ENCODE measurements around the gene TBC1D5.

TBC1D5 gene

DNA sequence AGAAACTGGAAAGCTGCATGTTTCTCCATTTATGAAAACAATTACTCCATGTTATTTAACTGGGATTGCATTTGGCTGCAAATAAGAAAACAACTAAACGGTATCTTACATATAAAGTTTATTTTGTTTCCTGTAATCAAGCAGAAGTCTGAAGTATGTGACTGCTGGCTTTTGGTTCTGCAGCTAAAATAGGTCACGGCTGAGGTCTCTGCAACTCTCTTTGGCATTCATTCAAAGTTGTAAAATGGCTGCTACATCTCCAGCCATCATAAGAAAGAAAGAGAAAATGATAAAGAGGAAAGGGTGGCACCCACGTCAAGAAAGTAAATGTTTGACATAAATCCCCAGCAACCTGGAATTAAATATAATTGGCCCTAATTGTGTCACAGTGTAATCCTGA is 406.1 kb downstream of the TBC1D5 start:
- DNase-seq = no peak

DNA sequence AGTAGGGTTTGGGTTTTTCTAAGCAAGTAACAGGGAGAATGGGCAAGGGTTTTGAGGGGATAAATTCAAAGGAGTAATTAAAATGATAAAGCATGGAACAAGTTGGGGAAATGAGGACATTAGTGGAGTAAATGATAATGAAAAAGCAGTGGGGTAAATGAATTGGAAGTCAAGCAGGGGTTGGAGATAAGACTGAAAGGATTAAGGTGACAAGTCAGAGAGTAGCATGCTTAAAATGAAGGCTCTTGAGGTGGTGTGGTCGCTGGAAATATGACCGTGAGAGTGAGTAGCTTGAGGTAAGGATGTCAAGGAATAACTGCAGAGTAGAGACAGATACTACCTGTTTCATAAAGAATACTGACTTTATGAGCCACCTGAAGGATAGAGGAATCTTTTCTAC is 408.5 kb downstream of the TBC1D5 start:
- no peak for DNase-seq

DNA sequence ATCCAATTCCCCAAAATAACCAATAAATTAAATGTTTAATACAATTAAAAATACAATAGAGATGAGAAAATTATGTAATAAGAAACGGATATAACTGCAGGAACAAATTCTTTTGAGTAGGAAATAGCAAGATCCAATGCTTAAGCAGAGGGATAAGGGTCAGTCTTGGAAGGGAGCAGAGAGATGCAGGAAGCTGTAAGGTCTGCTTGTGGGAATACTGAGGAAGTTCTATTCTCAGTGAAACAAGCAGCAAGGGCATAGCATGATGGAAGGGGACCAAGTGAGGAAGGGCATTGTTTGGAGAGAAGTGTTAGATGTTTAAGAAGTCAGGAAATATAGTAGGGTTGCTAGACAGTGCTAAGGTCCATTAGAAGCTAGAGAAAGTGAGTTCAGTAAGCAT is 409.0 kb downstream of the TBC1D5 start:
- DNase-seq = no peak

DNA sequence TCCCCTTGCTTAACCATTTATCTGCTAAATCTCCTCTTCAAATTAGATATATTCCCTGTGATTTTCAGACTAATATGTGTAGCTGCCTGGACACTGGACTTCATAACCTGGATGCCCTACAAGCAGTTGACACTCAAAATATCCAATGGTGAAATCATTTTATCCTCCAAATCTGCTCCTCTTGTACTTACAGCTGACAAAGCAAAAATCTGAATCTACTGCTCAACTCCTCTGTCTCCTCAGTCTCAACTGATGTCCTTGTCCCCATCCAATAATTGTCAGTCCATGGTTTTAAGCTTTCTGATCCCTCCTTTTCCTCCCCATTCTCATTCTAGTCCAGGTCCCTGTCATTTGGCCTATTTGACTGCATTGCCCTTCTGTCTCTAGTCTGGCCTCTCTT is 411.8 kb downstream of the TBC1D5 start:
- DNase-seq = no peak

DNA sequence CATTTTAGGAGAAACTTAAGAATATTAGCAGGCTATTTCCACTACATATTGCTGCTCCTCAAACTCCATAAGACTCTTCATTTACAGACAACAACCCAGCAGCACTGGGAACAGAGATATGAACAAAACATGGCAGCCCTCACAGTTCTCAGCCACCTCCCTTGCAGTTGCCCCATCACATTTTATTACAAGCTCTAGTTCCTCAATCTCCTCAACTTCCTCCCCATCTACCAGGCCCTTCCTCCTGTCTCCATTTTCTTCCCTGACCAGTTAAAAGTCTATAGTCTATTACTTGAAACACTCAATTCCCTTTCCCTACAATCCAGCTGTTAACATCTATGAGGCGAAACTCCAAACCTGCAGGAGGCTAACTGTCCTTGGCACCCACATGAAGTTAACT is 412.5 kb downstream of the TBC1D5 start:
- no peak for DNase-seq

DNA sequence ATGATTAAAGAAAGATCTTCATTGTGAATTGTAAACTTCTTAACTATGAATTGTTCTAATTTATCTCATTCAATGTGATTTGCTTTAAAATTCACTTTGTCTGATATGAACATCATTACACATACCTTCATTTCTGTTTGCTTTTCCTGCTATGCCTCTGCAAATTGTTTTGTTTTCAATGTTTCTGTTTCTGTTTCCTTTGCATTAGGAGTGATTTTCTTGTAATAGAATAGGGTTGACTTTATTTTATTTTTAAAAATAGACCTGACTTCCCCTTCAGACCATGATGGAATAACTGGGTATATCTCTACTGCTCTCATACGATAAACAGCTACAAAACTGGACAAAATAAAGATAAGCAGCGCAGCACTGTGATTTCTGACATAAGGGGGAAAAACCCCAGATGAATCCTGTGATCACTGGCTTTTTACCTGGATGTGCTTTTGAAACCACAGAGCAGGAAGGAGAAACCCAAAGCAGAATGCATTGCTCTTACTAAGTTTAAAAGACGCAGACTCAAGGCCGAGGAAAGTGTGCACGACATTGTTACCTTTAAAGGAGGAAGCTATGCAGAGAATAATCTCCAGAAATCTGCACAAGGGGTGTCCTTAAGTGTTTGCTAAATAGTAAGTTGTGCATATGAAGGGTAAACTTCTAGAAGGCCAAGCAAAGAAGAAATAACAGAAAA is 420.2 kb downstream of the TBC1D5 start:
- DNase-seq = no peak

DNA sequence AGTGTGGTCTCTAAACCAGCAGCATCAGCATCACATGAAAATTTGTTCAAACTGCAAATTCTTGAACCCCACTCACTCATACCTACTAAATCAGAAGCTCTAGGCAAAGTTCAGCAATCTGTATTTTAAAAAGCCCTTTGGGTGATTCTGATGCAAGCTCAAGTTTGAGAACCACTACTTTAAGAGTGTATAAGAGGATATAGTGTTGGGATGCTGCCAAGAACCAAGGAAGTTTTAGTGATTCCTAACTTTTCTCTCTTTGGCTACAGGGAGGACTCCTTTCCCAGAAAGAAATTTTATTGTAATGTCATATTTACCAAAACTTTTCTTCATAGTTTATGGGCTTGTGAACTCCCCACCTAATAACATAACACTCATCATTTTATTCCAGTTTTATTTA is 422.2 kb downstream of the TBC1D5 start:
- no peak for DNase-seq

DNA sequence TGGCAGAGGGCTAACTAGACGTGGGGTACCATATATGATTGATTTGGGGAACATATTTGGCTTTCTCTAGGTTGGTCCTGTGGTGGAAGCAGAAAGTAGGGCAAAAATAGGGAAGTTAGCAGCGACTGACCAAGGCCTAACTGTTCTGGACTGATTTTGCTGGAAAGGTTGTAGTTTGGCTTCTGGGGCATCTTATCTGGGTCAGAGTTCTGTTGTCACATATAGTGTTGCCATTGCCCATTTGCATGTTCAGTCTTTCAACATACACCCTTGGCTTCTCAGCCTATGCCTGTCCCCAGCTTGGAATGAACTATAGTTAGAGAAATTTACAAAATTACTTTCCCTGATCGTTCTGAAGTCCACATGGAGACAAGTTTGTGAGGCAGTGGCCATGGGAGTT is 426.5 kb downstream of the TBC1D5 start:
- DNase-seq = no peak

DNA sequence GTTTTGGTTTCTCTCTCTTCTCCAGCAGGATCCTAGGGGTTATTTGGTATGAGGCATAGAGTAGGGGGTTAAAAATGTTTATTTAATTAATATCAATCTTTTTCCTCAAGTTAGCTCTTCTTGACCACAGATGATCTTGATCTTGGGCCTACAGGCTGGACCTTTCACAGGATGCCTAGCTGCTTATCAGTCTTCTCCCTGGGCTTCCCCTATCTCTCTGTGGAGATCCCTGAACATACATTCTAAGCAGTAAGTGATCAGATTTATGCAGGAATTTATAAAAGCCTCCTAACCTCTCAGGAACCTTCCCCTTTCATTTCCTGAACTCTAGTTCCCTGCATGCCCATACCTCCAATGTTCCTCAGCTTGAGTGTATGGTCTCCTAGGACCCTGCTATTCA is 428.3 kb downstream of the TBC1D5 start:
- DNase-seq = no peak

DNA sequence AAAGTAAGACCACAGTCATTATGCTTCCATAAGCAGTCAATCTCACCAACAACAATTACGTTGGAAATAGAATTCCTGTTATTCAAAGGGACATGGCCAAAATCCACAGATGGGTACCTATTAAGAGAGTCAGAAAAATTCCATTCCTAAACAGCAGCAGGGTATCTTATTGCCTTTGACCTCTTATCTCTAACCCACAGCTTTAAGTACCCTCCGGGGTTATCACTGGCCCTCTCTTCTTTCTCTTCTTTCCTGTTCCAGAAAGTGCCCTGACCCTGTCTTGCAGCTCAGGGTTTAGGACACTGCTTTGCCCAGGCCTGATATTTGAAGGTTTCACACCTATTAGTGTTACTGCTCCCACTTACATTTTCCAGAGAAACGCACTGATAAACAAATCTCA is 428.7 kb downstream of the TBC1D5 start:
- DNase-seq = no peak

DNA sequence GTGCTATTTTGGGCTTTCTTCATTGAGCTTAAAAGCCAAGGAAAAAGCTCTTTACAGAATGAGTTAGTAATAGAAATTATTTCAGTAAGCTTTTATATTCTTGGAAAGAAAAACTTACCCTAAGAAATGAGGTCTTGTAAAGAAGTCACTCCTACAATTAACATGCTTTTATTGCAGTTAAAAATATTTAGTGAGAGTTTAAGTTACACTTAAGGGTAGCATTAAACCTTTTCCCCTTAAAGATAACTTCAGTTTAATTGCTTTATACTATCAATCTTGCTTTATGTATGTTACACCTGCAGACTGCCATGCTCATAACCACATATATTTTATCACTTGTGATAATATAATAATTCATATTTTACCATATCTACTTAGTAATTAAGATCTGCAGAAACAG is 431.4 kb downstream of the TBC1D5 start:
- DNase-seq = no peak

DNA sequence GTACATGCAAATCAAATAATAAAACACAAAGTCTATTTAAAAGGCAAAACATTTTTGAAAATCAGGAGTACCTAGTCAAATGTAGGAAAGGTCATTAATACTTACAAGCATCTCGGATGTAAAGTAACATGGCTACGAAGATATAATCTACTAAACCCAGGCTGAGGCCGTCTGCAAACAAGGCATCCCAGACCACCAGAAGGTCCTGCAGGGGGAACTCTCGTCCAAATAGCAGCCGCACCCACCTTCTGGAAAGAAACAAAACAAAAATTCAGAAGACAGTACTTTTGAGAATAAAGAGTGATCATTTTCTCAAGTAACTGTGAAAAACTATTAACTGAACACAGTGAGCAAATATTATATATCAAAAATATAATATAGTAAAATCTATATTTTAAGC is 434.5 kb downstream of the TBC1D5 start:
- no peak for DNase-seq

DNA sequence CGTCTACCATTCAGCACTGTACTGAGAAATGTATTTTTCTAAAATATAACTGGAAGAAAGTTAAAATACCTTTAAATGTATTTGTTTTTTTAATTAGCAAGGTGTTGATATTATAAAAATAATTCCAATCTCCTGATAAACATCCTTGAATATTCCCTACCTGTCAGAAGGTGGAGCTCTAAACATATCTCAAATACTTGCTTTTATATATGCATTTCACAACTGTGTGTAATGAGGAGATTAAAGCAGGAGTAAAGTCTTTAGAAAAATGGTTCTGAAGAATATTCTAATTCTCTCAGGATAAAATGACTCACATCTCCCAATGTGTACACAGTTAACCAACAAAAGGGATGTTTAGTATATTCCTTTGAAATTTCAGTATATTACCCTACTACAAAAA is 434.9 kb downstream of the TBC1D5 start:
- DNase-seq = no peak

DNA sequence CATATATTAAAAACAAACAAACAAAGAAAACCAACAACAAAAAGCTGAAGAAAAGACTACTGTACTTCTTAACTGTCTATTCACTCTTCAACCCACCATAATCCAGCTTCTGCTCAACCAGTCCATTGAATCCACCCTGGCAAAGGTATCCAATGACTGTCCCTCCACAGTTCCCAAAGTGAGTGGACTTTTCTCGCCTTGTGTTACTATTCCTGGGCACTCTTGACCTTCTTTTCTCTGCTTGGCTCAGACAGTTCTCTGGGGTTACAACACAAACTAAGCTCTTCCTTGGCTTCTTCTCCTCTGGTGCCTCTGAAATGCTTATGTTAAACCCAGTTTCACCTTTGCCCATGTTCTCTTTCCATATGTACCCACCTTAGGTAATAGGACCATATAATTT is 437.5 kb downstream of the TBC1D5 start:
- DNase-seq = no peak

DNA sequence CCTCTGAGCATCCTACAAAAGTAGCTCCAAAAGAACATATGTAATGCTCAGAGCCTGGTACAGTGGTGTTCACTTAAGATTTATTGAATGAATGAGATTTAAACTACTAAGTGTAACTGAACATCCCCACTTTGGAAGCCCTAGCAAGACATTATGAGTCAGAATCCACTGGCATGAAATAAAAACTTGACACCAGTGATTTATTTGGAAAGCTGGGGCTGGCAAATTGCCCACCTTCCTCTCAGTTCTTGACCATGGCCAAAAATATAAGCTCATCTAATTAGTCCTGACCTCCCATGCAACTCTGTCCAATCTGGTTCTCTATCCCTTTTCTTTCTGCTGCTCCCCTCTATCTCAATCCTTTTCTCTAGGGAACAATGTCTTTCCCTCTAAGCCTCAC is 439.7 kb downstream of the TBC1D5 start:
- no peak for DNase-seq

DNA sequence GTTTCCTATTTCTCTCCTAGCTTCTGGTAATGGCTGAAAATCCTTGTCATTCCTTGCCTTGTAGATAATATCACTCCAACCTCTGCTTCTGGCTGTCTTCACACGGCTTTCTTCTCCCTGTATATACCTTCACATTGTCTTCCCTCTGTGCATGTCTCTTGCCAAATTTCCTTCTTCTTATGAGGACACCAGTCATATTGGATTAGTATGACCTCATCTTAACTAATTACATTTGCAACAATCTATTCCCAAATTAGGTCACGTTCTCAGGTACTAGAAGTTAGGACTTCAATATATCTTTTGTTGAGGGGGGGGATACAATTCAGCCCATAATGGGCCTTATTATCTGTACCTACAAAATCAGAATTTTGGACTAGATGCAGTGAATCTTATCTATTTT is 440.3 kb downstream of the TBC1D5 start:
- no peak for DNase-seq

DNA sequence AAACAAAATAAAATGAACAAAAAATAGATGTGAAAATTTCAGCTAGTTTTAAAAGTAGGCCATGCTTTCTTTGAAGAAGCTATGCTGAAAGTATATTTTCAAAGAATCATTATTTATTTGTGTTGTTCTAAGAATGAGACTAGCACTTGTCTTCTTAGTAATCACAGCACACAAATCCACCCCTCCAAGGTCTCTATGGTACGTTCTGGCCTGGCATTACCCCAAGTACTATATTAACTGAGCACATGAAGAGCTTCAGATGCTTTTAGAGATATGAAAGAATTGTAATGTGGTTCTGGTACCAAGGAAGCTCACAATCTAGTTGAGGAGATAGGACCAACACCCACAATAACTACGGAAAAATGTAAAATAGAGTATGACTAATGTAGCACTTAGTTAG is 441.2 kb downstream of the TBC1D5 start:
- DNase-seq = no peak

DNA sequence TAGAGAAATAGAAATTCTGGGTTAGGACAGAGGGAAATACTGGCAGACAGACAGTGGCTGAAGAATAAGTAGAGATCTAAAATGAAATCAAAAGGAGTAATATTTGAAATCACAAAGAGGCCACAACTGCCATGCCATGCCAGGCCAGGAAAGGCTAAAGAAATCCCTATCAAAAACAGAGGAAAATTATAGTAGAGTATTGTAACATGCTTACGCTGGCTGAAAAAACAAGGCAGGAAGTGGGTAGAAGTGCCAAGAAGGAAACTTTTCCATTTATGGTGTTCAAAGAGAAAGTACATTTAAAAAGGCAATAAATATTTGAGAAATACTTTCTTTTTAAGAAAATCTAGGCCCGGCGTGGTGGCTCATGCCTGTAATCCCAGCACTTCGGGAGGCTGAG is 442.0 kb downstream of the TBC1D5 start:
- DNase-seq = no peak

DNA sequence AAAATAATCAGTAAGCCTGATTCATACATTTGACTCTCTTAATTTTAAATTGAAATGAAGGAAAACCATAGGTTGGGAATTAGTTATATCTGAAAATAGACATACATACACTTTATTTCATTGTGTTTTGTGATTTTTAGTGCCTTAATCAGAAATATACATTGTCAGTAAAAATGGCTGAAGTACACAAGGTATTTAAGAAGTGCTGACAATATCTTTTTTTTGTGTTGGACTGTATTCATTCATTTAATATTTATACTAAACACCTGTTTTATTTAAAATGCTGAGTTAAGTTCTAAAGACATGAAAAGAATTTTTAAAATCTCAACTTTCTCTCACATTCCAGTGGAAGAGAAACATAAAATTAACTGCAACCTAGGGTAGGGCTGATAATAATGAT is 444.4 kb downstream of the TBC1D5 start:
- DNase-seq = no peak

DNA sequence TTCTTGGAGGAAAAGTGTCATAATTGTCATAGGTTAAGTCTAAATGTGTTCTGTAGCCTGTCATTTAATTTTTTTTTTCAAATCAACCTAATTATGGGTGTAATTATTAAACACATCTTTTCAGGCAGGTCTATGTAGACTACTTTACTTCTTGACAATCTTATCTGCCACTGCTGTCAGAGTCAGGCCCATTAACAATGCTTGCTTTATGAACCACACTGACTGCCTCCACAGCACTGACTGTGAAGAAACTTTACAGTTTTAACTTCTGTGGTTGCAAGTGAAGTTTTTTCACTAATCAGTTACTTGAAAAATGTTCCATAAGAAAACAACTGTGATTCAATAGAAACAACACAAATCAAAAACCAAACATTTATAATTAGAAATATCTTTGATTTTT is 449.9 kb downstream of the TBC1D5 start:
- DNase-seq = no peak

DNA sequence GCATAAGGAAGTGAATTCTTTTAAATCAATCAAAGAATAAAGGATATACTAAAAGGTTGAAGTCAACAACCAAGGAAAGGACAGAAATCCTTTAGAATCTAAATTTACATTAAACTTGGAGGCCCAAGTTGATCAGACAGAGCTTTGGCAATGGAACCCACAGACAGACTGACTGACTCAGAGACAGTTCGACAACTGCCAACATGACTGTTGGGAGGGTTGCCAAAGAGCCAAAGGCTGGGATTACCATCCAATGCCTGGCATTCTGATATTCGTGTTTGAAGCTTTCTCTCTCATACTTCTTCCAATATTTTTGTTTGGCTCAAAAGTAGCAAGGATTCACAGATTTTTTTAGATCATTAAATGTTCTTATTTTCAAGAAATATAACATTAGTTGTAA is 451.5 kb downstream of the TBC1D5 start:
- DNase-seq = no peak

DNA sequence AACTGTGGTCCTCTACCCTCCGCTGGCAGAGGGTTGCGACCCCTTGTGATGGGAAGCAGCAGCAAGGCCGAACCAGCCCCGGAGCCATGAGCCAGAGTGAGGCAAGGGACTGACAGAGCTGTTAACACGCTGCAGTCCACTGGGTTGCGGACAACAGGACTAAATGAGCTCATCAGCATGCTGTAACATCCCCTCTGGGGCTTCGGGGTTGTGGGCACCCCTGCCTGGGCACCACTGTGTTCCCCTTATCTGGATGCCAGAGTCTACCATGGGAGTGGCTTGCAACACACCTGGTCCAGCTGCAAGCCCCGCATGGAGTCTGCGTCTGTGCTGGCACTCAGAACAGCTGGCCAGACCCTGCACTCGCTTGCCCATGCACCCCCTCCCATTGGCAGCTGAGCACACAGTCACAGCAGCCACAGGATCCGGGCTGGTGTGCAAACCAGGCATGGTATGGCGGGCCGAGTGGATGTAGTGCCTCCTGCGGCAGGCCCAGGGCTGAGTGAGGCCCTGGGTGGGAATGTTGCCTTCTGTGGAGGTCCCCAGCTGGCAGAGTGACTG is 453.5 kb downstream of the TBC1D5 start:
- no peak for DNase-seq

DNA sequence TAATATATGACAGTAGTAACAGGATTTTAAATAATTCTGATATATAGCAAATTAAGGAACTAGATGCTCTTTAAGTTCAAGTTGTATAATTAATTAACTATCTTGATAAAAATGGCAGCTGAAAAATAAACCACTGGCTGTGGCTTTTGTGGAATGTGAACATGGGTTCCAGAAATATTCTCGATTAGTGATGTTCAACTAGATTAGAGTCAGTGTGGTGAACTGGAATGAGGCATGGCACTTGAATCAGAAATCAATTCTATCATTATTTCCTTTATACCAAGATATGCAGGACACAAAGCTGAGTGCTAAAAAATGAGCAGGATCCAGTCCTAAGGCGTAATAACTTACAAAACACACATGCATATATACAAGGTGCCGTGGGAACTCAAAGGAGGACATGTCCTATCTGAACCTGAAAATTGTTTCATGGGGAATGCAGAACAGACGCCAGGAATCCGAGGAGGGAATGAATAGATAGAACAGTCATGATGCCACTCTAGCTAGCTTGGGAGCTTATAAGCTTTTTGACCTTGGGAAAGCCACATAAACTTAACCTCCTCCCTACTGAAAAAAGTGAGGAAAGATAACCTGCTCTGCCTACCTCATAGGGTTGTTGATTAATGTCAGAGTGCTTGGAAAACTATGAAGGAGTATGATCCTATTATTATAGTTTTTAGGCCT is 455.3 kb downstream of the TBC1D5 start:
- no peak for DNase-seq

DNA sequence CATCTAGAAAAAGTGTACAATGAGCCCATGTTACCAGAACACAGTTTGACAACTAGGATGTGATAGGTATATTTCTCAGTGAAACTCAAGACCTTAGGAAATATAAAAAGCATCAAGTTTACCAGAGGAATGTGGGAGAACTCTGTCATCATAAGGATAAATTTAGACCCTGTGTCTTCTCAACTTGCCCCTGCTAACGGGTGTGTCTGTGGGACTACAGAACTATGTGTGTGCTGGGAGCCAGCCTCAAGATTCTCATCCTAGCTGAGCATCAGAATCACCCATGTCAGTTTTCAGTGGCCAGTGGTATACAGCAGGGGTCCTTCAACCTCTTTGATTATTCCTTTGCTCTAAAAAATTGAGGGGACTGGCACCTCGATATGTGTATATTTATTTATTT is 464.4 kb downstream of the TBC1D5 start:
- DNase-seq = no peak

DNA sequence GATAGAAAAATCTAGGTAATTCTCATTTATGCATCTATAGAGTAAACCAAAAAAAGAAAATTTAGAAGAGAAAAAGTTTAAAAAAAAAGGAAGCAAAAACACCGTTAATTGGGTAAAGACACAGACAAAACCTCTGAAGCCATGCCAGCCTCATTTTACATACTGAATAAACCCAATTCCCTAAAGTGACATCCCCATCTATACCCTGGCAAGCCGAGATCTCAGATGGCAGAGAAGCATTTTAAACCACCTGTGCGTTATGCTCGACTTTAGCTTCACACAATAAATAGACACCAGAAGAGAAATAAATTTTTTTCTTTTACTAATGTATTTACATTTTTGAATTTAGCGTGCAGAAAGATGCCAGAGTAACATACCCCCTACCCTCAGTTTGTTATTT is 475.6 kb downstream of the TBC1D5 start:
- DNase-seq = no peak
